ENCODE measurements around the gene CST4.
"Not testable (repeated sequence)": the region's sequence is repeated elsewhere in the genome, so short reads cannot be mapped to it uniquely, and the experiment has no call there.

The CST4 gene

DNA sequence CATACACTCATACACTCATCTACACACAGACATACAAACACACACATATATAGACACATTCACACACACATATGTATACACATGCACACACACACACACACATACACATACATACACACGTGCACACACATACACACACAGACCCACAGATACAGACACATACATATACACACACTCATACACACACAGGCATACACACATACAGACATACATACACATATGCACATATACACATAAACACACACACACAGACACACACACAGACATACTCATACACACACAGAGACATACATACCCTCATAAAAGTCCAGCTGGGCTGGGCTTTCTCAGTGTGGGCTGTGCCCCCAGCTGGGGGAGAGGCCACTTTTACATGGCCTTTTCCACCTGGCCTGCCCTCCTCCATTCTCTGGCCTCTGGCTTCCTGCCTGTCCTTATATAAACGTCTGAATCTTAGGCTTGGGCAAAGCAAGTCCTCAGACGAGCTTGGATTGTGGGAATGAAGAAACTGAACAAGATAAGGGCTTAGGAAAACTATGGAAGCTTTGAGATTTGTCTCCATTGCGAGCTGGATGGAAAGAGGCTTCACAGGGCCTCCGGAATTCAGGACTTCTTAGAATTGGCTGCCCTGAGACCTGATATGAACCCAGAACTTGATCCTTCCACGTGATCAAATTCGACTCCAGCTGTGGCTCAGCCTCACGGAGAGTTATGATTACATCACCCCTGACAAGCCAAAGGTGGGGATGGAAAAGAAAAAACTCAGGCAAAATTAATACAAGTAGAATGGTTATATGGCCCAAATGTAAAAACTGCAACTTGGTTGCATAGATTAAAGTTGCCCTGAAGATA lies 28.6 kb downstream of the CST4 start:
- no peak for DNase-seq

DNA sequence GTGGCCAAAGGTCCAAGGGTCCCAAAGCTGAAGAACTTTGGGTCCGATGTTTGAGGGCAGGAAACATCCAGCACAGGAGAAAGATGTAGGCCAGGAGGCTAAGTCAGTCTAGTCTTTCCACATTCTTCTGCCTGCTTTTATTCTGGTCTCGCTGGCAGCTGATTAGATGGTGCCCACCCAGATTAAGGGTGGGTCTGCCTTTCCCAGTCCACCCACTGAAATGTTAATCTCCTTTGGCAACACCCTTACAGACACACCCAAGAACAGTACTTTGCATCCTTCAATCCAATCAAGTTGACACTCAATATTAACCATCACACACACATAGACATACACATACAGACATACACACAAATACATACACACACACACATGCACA lies 29.2 kb downstream of the CST4 start:
- DNase-seq = not testable (repeated sequence)

DNA sequence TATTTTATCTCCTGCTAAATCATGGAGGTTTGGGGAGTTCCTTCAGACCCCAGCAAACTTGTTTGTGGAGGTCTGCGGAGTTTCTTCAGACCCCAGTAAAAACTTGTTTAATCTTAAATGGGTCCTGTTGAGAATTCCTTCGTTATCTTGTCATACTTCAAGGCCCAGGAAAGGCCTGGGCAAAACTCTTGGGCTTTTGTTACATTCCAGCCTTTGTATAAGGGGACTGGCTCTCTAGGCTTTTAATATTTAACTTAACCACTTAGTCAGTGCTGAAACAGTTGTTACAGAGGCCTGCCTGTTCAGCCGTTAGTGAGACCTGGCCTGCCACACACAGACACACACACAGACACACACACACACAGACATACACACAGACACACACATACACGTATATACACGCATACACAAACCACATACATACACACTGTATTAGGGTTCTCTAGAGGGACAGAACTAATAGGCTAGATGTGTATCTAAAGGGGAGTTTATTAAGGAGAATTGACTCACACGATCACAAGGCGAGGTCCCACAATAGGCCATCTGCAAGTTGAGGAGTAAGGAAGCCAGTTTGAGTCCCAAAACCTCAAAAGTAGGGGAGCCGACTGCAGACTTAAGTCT lies 29.7 kb downstream of the CST4 start:
- no peak for DNase-seq

DNA sequence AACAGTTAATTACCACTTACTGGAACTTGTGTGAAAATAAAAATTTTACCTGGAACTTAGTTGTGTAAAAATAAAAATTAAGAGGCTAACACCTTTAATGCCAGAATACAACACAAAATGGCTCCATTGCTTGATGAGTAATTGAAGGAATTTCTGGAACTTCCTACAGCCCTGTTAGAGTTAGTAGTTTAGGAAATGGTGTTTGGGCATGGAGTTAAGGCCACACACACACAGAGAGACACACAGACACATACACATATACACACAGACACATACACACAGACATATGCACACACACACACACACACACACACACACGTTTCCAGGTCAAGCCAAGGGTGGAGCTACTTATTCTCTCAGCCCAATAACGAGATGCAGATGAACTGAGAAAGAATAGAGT lies 30.5 kb downstream of the CST4 start:
- DNase-seq = no peak

DNA sequence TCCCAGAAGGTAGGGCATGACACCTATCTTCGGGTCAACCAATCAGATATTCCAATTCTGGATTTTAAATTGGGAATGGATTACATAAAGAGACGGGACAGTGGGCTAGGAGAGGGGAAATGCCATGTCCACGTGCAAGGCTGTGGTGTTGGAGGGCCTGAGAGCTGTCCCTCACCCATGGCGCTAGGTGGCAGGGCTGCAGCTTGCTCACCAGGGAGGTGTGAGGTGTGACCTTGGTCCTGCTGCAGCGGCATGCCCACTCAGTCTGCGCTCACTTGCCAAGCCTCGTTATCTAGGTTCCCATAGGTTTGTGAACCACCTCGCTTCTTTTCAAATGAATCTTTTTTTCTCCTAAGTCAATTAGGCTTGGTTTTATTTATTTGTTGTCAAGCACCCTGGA lies 31.6 kb downstream of the CST4 start:
- DNase-seq = no peak

DNA sequence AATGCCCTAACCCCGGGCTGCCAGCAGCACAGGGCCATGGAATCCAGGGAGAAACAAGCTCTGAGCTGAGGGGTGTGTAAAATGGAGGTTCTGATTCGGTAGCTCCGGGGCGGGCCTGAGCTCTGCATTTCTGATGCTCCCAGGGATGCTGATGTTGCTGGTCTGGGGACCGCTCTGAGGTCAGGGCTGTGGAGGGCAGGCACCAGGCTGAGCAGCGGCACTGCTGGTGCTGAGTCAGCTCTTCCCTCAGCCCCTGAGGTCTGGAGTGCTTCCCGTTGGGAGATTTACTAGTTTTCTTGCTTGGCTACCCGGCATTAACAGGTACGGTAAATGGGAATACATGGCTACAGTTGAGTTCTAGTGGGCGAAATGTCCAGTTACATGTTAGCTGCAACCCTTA lies 32.5 kb downstream of the CST4 start:
- DNase-seq = no peak

DNA sequence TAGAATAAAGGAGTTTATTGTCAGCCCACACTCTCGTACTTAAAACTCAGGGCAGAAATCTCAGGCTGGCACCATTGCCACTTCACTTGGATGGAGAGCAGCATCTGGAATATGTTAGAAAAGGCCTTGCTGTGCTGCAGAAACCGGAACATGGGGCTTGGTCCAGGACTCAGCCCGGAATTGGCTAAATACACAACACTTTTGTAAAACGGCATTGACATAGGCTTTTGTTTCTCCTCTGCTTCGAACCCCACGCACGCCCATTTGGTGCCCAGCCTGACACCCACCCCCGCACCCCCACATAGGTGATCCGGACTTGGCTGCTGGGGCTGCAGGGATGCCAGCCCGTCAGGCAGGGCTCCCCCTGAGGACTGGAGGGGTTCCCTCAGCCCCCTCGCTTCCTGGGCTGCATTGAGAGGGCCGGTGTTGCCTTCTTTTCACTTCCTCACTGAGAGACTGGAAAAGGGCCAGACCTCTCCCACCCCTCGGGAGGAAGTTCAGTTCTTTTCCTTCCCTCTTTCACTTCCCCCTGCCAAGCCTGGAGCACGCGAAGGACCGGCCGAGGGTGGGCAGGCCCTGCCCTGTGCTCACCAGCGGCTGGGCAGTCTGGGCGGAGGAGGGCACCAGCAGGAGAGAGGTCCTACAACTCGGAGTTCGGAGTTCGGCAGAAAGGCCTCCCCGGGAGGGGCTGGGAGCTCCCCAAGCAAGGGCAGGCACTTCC lies 33.2 kb downstream of the CST4 start:
- no peak for DNase-seq

DNA sequence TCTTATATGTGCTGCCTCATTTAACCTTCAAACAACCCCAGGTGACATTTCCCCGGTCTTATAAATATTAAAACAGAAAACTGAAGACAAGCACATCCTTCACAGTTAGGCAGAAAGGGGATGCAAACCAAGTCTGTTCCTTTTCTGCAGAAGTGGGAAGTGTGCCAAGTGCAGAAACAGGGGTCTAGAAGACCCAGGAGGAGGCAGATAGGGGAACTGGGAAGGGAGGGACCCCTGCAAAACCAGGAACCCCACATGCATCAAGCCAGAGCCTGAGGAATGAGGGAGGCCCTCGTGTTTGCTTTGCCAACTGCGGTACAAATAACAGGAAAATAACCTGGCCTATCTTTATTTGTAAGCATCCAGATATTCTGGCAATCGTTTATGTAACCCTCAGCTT lies 34.1 kb downstream of the CST4 start:
- DNase-seq = no peak

DNA sequence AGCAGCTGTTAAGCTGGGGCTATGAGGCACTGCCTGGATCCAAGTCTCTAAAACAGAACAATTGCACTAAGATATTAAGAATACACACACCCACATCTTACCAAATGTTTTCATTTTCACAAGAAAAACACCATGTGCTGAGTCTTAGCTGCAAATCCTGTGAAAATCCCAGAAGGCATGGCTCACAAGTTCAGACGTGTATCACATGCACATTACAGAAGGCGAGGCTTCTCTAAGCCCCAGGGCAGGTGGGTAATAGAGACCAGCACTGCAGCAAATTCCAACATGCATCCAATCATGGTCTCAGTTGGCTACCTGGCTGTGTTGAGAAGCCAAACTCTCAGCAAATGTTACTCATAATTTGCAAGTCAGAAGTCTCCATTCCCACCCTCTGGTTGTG lies 34.8 kb downstream of the CST4 start:
- DNase-seq = no peak

DNA sequence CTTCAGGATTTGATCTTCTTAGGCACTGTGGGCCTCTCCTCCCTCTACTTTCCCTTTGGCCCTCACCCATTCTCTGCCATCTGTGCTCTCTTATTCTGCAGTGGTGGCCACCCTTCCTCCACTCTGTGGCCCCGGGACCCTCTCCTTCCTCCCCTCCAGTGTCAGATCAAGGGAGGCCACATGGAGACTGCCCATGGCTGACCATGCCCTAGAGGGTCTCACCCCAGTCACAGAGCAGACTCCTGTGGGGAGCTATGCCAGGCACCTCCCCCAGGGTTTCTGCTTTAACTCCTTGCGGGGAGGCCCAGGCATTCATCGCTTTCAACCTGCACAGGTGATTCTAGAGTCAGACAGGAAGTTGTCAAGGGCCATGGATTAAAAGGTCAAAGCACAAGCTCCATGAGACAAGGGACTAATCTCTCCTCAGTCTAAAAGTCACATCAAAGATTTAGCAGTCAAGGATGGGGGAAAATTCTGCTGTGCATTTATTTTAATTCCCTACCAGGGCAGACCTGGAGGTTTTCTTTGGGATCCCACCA lies 35.4 kb downstream of the CST4 start:
- DNase-seq = no peak

DNA sequence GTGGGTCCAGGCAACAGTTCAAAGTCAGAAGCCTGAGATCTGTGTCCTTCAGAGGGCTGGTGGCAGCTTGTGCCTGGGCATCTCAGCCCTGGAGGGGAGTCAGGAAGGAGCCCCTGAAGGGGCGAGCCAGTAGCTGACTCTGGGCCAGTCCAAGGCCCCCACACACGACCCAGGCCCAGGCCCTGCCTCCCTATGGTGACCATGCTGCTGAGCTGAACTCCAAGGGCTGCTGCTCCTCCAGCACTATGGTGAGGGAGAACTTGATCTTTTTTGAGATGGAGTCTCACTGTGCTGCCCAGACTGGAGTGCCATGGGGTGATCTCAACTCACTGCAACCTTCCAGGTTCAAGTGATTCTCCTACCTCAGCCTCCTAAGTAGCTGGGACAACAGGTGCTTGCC lies 35.9 kb downstream of the CST4 start:
- no peak for DNase-seq

DNA sequence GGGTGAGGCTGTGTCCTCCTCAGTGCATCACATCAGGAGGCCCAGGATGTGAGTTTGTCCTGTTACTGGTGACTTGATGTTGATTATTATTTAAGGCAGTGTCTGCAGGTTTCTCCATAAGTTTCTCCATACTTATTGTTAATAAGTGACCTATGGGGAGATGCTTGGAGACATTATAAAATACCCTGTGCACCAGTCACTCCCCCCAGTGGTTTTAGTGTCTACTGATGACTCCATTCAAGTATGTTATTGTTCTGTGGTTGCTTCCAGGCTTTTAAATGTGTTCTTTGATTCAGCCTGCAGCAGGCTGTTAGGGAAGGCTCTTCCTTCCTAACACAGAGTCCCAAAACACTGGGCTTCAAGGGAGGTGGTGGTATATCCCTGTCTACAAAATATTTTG lies 36.5 kb downstream of the CST4 start:
- DNase-seq = no peak

DNA sequence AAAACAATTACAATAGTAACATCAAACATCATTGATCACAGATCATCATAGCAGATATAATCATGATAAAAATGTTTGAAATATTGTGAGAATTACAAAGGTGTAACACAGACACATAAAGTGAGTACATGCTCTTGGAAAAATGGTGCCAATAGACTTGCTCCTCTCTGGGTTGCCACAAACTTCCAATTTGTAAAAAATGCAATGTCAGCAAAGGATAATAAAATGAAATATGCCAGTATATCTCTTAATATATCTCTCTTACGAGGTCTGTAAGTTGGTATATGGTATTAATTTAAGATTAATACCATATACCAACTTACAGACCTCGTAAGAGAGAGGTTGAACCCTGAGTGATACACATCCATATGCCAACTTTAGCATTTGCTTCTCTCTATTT lies 37.7 kb downstream of the CST4 start:
- DNase-seq = no peak

DNA sequence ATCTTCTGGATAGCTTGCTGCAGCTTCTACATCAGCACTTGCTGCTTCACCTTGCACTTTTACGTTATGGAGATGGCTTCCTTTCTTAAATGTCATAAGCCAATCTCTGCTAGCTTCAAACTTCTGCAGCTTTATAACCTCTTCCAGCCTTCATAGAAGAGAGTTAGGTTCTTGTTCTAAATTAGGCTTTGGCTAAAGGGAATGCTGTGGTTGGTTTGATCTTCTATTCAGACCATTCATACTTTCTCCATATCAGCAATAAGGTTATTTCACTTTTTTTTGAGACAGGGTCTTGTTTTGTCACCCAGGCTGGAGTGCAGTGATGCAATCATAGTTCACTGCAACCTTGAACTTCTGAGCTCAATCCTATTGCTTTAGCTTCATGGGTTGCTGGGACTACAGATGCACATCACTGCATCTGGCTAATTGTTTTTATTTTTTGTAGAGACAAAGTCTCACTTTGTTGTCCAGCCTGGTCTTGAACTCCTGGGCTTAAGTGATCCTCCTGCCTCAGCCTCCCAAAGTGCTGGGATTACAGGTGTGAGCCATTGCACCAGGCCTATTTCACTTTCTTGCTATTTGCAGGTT lies 38.9 kb downstream of the CST4 start:
- DNase-seq = no peak

DNA sequence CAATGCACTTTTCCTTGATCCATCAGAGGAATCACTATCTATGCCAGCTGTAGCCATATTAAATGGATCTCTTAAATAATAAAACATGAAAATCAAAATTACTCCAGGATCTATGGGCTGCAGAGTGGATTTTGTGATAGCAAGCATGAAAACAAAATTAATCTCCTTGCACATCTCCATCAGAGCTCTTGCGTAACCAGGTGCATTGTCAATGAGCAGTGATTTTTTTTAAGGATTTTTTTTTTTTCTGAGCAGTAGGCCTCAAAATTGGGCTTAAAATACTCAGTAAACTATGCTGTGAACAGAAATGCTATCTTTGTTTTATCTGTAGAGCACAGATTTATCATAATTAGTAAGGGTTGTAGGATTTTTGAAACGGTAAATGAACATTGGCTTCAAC lies 39.6 kb downstream of the CST4 start:
- DNase-seq = no peak

DNA sequence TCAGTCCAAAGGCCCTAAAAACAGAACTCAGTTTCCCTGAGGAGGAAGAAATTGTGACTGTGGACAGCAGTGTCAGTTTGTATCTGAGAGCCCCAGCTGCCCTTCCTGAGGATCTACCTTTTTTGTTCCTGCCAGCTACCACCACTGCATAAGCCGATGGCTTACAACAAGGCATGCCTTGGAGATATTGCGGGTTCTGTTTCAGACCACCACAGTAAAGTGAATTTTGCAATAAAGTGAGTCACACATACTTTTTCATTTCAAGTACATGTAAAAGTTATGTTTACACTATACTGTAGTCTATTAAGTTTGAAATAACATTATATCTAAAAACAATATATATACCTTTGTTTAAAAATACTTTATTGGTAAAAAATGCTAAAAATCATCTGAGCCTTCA lies 41.5 kb downstream of the CST4 start:
- DNase-seq = no peak

DNA sequence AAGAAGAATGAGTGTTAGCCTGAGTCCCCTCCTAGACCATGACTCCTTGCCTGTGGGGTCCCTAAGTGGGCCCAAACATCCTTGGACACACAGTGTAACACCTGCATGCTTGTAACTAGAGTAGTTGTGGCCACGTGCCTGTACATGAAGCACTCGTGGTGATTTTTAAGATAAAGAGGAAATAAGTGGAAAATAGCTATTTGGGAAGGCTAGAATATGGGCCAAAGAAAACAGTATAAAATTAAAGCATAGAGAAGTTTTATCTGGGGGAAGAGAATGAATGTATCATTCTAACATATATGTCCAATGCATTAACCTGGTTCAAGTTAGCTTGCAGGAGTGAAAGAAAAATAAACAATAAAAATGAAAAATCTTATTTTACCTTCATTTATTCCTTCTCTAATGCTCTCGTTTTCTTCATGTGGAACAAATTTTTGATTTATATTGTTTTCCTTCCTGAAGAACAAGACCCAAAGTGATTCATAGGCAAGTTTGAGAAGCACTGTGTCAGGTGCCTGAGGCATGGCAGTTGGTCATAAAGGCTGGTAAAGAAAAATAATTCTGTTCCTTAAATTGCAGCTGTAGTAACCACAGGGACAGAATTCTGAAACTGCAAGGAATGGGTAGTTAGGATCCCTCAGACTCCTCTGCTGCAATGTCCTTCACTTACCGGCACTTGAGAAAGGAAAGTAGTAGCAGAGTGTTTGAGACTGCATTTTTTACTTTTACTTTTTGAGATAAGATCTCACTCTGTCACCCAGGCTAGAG lies 42.5 kb downstream of the CST4 start:
- DNase-seq = no peak

DNA sequence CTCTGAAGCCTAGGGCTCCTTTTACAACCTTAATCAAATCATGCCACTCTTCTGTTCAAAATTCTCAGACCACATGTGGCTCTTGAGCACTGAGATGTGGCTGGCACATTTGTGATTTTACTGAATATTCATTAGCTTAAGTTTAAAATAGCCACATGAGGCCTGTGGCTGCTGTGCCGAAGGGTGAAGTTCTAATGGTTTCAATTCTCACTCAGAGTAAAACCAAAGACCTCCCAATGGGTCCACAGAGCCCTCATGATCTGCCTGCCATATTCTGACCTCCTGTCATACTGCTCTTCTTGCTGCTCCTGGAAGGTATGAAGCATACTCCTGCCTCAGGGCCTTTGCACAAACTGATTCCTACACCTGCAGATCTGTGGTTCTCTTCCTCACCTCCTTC lies 43.3 kb downstream of the CST4 start:
- DNase-seq = no peak

DNA sequence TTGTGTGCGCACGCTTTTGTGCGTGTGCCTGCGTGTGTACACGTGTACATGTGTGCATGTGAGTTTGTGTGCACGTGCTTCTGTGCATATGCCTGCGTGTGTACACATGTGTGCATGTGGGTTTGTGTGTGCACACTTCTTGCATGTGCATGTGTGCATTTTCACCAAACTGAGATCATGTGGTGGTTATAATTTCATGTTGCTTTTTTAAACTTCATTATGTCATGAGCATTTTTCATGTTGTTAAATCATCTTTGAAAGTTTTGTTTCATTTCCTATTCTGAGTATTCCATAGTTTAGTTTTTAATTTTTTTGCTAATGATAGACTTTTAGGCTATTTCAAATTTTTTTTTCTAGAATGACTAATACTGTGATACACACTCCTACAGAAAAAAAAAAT lies 44.7 kb downstream of the CST4 start:
- DNase-seq = no peak

DNA sequence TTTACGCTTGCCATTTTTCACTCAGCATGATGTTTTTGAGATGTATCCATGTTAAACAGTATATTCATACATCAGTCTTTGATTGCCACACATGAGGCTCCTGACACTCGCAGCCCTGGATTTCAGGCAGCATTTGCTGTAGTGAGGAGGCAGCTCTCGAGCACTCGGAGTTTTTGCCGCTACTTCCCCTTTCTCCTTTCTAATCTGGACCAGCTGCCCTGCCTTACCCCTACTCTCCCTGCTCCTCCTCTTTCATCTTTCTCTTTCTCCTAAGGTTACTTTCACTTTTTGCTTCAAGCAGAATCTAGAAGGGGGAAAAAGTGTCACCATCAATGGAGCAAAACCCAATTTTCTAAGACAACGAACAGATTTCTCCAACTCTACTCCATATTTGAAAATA lies 45.2 kb downstream of the CST4 start:
- no peak for DNase-seq

DNA sequence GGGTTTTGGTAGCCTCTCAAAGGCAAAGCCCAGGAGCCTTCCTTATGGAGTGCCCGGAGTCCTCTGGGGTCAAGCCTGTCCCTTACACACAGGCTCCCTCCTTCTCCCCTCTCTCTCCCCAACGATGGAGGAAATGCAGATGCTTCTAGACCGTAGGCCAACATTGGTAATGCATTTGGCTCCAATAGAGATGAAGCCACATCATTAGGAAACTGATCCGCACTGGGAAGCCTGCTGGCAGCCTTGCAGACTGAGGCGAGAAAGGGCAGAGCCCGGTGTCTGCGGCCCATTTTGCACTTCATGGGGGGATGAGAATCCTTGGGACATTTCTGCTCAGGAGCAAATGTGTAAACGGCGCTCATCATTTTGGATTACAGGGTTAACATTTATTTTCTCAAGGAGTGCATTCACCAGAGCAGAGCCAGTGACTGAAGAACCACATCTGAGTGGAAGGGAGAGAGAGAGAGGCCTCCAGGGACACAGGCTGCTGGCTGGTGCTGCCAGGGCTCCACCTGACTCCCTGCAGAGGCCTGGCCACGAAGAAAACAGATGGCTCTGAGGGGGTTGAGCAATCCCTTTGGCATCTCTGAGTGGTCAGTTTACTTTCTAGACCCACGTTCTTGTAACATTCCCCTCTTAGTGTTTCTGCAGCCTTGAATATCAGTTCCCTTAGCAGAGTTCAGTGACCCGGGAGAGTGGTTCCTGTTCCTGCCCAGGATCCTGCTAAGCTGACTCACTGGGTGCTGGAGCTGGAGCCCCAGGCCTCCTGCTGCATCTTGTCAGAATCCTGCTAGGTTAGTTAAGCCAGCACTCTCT lies 46.7 kb downstream of the CST4 start:
- DNase-seq = peak; percentile 66

Data from NCI-H226 (cell line).